Measurements from ENCODE around the gene NUDT14. TPM values are rescaled to one million over a fixed set of nuclear protein-coding genes. Genes with fewer than 3 reads are reported as not detected.

NUDT14 gene
- total RNA-seq, 1 experiment from 2014 or later: 26.1 TPM

DNA sequence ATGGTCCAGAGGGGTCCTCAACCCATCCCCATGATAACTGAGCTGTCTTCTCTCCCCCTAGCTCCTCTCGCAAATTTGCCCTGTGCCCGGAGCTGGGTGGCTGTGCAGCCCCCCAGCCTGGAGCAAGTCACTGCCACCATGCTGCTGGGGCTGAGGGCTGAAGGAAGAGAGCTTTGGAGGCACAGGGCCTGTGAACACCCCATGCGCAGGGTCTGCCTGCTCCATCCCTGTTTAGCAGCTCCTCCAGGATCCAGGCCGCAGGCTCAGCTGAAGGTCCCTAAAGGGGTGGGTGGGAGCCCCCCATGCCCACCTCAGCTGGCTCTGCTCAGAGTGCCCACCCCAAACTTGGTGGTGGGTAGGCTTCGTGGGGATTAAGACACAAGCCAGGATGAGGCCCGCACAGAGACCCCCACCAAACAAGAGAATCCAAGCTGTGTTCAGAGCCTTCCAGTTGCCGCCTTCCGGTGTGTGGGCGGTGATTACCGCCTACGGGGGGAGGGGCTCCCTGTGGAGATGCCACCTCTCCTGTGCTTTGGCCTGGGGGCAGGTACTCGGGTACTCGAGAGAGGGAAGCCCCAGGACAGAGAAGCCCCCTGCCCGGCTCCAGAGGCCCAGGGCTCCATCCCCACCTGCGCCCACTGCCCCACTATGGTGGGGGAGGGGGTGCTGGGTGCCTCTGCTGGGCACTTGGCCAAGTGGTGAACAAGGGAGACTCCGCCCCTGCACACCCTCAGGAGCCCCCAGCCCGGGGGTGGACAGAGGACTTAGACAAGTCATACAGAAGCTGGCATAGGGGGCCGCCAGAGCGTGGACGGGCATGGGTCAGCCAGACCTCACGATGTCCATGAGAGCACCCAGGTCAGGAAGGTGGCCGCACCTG, 11.1 kb downstream of the NUDT14 start:
- no peak overlapping the region for H3K27ac Mint-ChIP-seq (ENCODE audit: low read depth, unreplicated experiment)
- intact Hi-C loops (cut with micrococcal nuclease): no loop called here
- no TSS peak for BruUV-seq (replicated peaks)

DNA sequence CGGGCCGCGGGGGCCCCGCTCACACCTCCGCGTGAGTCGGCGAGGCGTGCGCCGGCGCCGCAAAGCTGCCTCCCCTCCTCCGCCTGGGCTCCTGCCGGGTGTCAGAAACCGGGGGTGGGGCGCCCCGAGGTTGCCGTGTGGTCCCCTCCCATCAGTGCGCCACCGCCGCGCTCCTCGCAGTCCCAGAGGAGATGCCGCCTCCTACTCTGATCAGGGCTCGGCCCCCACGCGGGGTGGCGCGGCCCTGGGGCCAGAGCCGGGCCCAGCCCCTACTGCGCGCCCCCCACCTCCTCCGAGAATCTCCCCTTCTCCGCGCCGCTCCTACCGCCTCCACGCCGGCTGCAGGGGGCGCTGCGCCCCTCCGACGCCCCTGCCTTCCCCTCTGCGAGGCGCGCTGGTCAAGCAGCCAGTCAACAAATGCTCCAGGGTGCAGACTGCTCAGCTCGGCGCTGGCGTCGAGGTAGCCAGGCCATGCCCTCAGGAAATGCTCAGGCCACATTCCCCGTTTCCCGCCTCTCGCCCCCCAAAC, 12.1 kb downstream of the NUDT14 start:
- ChIA-PET POLR2A (interaction anchor here (0.6 to 7.2 kb wide), 7 partner anchors 12 to 416 kb away, joined by 3 to 79 read pairs (median 3); partner anchors contain the start of genes NUDT14, PACS2 and SIVA1), CTCF (interaction anchor here (0.5 to 1.3 kb wide), 5 partner anchors 11 to 183 kb away, joined by 3 to 6 read pairs (median 4); partner anchors contain the start of gene NUDT14)
- Mint-ChIP-seq H3K4me1 (ENCODE audit: insufficient read depth, unreplicated experiment) (peaks cover 12% of the 10 kb centered on the region), H3K27me3 (ENCODE audit: insufficient read depth, unreplicated experiment) (no peaks in the 10 kb centered on the region), H3K9me3 (ENCODE audit: unreplicated experiment) (no peaks in the 10 kb centered on the region), H3K27ac (ENCODE audit: low read depth, unreplicated experiment) (no peak overlapping the region), H3K36me3 (ENCODE audit: insufficient read depth, unreplicated experiment) (peaks cover 7% of the 10 kb centered on the region), H3K4me3 (ENCODE audit: unreplicated experiment) (peak overlapping the region; percentile 70)
- BruUV-seq (replicated peaks): no TSS peak
- TF ChIP-seq, protein P1, sequence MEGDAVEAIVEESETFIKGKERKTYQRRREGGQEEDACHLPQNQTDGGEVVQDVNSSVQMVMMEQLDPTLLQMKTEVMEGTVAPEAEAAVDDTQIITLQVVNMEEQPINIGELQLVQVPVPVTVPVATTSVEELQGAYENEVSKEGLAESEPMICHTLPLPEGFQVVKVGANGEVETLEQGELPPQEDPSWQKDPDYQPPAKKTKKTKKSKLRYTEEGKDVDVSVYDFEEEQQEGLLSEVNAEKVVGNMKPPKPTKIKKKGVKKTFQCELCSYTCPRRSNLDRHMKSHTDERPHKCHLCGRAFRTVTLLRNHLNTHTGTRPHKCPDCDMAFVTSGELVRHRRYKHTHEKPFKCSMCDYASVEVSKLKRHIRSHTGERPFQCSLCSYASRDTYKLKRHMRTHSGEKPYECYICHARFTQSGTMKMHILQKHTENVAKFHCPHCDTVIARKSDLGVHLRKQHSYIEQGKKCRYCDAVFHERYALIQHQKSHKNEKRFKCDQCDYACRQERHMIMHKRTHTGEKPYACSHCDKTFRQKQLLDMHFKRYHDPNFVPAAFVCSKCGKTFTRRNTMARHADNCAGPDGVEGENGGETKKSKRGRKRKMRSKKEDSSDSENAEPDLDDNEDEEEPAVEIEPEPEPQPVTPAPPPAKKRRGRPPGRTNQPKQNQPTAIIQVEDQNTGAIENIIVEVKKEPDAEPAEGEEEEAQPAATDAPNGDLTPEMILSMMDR (IDR thresholded peaks at IDR 0.05; ENCODE audit: unreplicated experiment): peak; percentile 20
- no peak for DNase-seq (ENCODE audit: unreplicated experiment)
- intact Hi-C loops (cut with micrococcal nuclease): no loop called here

More for the DNA sequence above, 11.1 kb downstream of the NUDT14 start:
- Mint-ChIP-seq H3K4me3 (ENCODE audit: unreplicated experiment) (peak overlapping the region; percentile 70), H3K9me3 (ENCODE audit: unreplicated experiment) (no peaks in the 10 kb centered on the region), H3K4me1 (ENCODE audit: insufficient read depth, unreplicated experiment) (peaks cover 12% of the 10 kb centered on the region), H3K27me3 (ENCODE audit: insufficient read depth, unreplicated experiment) (no peaks in the 10 kb centered on the region), H3K36me3 (ENCODE audit: insufficient read depth, unreplicated experiment) (peaks cover 7% of the 10 kb centered on the region)
- no peak for DNase-seq (ENCODE audit: unreplicated experiment)
- ChIA-PET POLR2A (interaction anchor here (0.6 to 7.2 kb wide), 3 partner anchors 10 to 151 kb away, joined by 3 to 79 read pairs (median 4); no protein-coding TSS in a partner anchor), CTCF (interaction anchor here (0.6 to 1.3 kb wide), 9 partner anchors 10 to 1443 kb away, joined by 3 to 6 read pairs (median 3); partner anchors contain the start of gene NUDT14)
- TF ChIP-seq, protein P1 (IDR thresholded peaks at IDR 0.05; ENCODE audit: unreplicated experiment): no peak

DNA sequence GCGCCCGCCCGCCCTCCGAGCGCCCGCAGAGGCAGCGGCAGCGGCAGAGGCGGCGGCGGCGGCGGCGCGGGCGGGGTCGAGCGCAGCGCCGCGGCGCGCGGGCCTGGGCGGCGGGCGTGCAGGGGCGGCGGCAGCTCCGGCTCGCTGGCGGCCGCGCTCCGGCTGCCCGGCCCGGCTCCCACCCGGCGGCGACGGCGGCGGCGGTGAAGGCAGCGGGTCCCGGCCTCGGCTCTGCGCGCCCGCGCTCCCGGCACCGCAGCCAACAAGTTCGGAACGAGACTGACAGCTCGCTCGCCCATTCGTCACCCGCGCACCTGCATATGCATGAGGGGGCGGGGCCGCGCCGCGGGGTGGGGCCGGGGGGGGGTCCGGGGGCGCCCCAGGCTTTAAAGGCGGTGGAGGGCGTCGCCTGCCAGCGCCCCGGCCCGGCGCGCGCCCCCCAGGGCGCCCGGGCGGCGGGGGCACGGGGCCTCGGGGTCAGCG, 12.6 kb downstream of the NUDT14 start, which contains the start of gene JAG2:
TSS of gene JAG2 (minus strand) at position 281 of the 483 bp plus-strand sequence. CDS start 356 bp downstream, outside the sequence.
- TF ChIP-seq, protein P1 (IDR thresholded peaks at IDR 0.05; ENCODE audit: unreplicated experiment): no peak
- H3K27me3 Mint-ChIP-seq (ENCODE audit: insufficient read depth, unreplicated experiment): no peaks in the 10 kb centered on the region
- H3K4me1 Mint-ChIP-seq (ENCODE audit: insufficient read depth, unreplicated experiment): peaks cover 12% of the 10 kb centered on the region
- peak within 1 kb of the TSS; percentile 70 for H3K4me3 Mint-ChIP-seq (ENCODE audit: unreplicated experiment)
- no peaks in the 10 kb centered on the region for H3K9me3 Mint-ChIP-seq (ENCODE audit: unreplicated experiment)
- peak; percentile 63 for DNase-seq (ENCODE audit: unreplicated experiment)
- intact Hi-C loops (cut with micrococcal nuclease): no loop called here
- ChIA-PET CTCF (interaction anchor here (0.8 to 4.0 kb wide), 3 partner anchors 19 to 183 kb away, joined by 3 to 32 read pairs (median 4); no protein-coding TSS in a partner anchor), POLR2A (interaction anchor here (0.7 to 7.2 kb wide), 6 partner anchors 13 to 416 kb away, joined by 3 to 79 read pairs (median 3); partner anchors contain the start of genes NUDT14, PACS2 and SIVA1)
- peaks cover 7% of the 10 kb centered on the region for H3K36me3 Mint-ChIP-seq (ENCODE audit: insufficient read depth, unreplicated experiment)
- H3K27ac Mint-ChIP-seq (ENCODE audit: low read depth, unreplicated experiment): no peak within 1 kb of the TSS
- no TSS peak for BruUV-seq (replicated peaks)
